Measurements from ENCODE around the gene BCL6.
A peak's percentile ranks its signal among the peaks of the same experiment; 100 is the strongest.

BCL6 gene

GRCh38 chr3:187736418-187736871, 8.8 kb downstream of the BCL6 start:
- Histone ChIP-seq H3K4me1 (ENCODE audit: control insufficient read depth, insufficient read depth, low read length) (peaks cover 49% of the 10 kb centered on the region), H3K36me3 (ENCODE audit: control insufficient read depth, insufficient read depth, low read length, severe bottlenecking) (peaks cover 33% of the 10 kb centered on the region), H3K9ac (ENCODE audit: low read length) (peak overlapping the region; percentile 98), H3K4me3 (ENCODE audit: low read length) (peak overlapping the region; percentile 90), H3K27me3 (replicated peaks; ENCODE audit: control insufficient read depth, insufficient read depth, low read length) (no peaks in the 10 kb centered on the region), H3K9me3 (ENCODE audit: control insufficient read depth, low read length) (no peaks in the 10 kb centered on the region)
- DNase-seq (ENCODE audit: low read depth): peak; percentile 73

- H3K36me3 ChIP-seq (ENCODE audit: control insufficient read depth, insufficient read depth, low read length, severe bottlenecking): peaks cover 39% of the 10 kb centered on the region
- H3K4me1 ChIP-seq (ENCODE audit: control insufficient read depth, insufficient read depth, low read length): peaks cover 45% of the 10 kb centered on the region
- H3K4me3 ChIP-seq (ENCODE audit: low read length): peak overlapping the region; percentile 90
- peak; percentile 33 for DNase-seq (ENCODE audit: low read depth)
- H3K27me3 ChIP-seq (replicated peaks; ENCODE audit: control insufficient read depth, insufficient read depth, low read length): no peaks in the 10 kb centered on the region
- no peaks in the 10 kb centered on the region for H3K9me3 ChIP-seq (ENCODE audit: control insufficient read depth, low read length)
- H3K9ac ChIP-seq (ENCODE audit: low read length): peak overlapping the region; percentile 98
Measured at GRCh38 chr3:187735837-187736236, 9.4 kb downstream of the BCL6 start.

DNA sequence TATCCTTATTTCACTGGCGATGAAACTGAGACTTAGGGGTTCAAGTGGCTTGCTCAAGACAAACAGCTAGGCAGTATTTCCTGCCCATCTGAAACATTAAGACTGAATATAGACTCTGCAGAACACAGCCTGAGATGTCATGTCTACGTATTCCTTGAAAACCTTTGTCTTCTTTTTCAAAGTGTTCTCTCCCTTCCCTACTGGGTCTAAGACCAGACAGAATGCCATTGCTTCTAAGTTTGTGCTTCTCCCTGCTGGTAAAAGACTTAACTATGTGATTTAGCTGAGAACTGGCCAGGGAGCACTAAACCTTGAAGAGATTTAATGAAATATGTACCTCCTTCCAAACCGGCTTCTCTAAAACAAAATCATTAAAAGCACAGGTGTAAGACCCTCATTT, 9.9 kb downstream of the BCL6 start:
- H3K36me3 ChIP-seq (ENCODE audit: control insufficient read depth, insufficient read depth, low read length, severe bottlenecking): peaks cover 43% of the 10 kb centered on the region
- H3K9me3 ChIP-seq (ENCODE audit: control insufficient read depth, low read length): no peaks in the 10 kb centered on the region
- H3K4me1 ChIP-seq (ENCODE audit: control insufficient read depth, insufficient read depth, low read length): peaks cover 41% of the 10 kb centered on the region
- H3K9ac ChIP-seq (ENCODE audit: low read length): peak overlapping the region; percentile 98
- H3K27me3 ChIP-seq (replicated peaks; ENCODE audit: control insufficient read depth, insufficient read depth, low read length): no peaks in the 10 kb centered on the region
- DNase-seq (ENCODE audit: low read depth): no peak
- peak overlapping the region; percentile 90 for H3K4me3 ChIP-seq (ENCODE audit: low read length)

GRCh38 chr3:187734841-187735240, 10.4 kb downstream of the BCL6 start:
- peak overlapping the region; percentile 90 for H3K4me3 ChIP-seq (ENCODE audit: low read length)
- no peak for DNase-seq (ENCODE audit: low read depth)
- no peaks in the 10 kb centered on the region for H3K9me3 ChIP-seq (ENCODE audit: control insufficient read depth, low read length)
- peak overlapping the region; percentile 98 for H3K9ac ChIP-seq (ENCODE audit: low read length)
- H3K4me1 ChIP-seq (ENCODE audit: control insufficient read depth, insufficient read depth, low read length): peaks cover 36% of the 10 kb centered on the region
- H3K27me3 ChIP-seq (replicated peaks; ENCODE audit: control insufficient read depth, insufficient read depth, low read length): no peaks in the 10 kb centered on the region
- peaks cover 49% of the 10 kb centered on the region for H3K36me3 ChIP-seq (ENCODE audit: control insufficient read depth, insufficient read depth, low read length, severe bottlenecking)

DNA sequence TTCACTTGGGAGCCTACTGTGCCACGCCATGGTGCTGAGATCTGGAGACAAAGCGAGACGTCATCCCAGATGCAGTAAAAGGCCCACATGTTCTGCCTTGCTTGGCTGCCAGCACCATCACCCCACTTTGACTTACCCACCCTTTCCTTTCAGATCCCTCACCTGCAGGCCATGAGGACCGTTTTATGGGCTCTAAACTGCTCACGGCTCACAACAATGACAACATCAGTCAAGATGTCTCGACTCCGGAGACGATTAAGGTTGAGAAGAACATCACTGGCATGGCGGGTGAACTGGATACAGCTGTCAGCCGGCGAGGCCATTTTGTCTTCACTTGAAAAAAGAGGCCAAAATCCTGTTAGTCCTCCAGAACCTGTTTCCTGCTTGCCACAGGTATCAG, 11.9 kb downstream of the BCL6 start:
- no peaks in the 10 kb centered on the region for H3K9me3 ChIP-seq (ENCODE audit: control insufficient read depth, low read length)
- no peak overlapping the region for H3K9ac ChIP-seq (ENCODE audit: low read length)
- H3K4me3 ChIP-seq (ENCODE audit: low read length): no peak overlapping the region
- DNase-seq (ENCODE audit: low read depth): no peak
- H3K4me1 ChIP-seq (ENCODE audit: control insufficient read depth, insufficient read depth, low read length): peaks cover 36% of the 10 kb centered on the region
- peaks cover 63% of the 10 kb centered on the region for H3K36me3 ChIP-seq (ENCODE audit: control insufficient read depth, insufficient read depth, low read length, severe bottlenecking)
- H3K27me3 ChIP-seq (replicated peaks; ENCODE audit: control insufficient read depth, insufficient read depth, low read length): no peaks in the 10 kb centered on the region

DNA sequence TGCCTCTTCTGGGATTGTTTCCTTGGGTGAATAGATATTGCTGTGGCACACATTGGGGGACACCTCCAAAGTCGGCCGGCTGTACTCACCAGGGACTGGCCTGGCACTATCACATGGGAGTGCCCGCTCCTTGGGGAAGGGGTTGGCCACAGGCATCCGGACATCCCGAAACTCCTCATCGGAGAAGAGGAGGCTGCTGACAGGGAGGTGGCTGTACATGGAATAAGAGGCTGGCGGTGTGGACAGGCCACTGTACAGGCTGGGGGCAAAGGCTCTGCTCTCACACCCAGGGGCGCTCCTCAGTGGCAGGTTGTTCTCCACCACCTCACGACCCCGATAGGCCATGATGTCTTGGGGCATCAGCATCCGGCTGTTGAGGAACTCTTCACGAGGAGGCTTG, 15.7 kb downstream of the BCL6 start:
- H3K4me1 ChIP-seq (ENCODE audit: control insufficient read depth, insufficient read depth, low read length): peaks cover 13% of the 10 kb centered on the region
- H3K9me3 ChIP-seq (ENCODE audit: control insufficient read depth, low read length): no peaks in the 10 kb centered on the region
- H3K9ac ChIP-seq (ENCODE audit: low read length): no peak overlapping the region
- no peaks in the 10 kb centered on the region for H3K27me3 ChIP-seq (replicated peaks; ENCODE audit: control insufficient read depth, insufficient read depth, low read length)
- DNase-seq (ENCODE audit: low read depth): no peak
- H3K36me3 ChIP-seq (ENCODE audit: control insufficient read depth, insufficient read depth, low read length, severe bottlenecking): peaks cover 99% of the 10 kb centered on the region
- no peak overlapping the region for H3K4me3 ChIP-seq (ENCODE audit: low read length)

- H3K27me3 ChIP-seq (replicated peaks; ENCODE audit: control insufficient read depth, insufficient read depth, low read length): no peaks in the 10 kb centered on the region
- DNase-seq (ENCODE audit: low read depth): no peak
- no peak overlapping the region for H3K9ac ChIP-seq (ENCODE audit: low read length)
- peaks cover 10% of the 10 kb centered on the region for H3K4me1 ChIP-seq (ENCODE audit: control insufficient read depth, insufficient read depth, low read length)
- no peaks in the 10 kb centered on the region for H3K9me3 ChIP-seq (ENCODE audit: control insufficient read depth, low read length)
- no peak overlapping the region for H3K4me3 ChIP-seq (ENCODE audit: low read length)
- H3K36me3 ChIP-seq (ENCODE audit: control insufficient read depth, insufficient read depth, low read length, severe bottlenecking): peaks cover 99% of the 10 kb centered on the region
Measured at GRCh38 chr3:187728940-187729583, 16.2 kb downstream of the BCL6 start.

DNA sequence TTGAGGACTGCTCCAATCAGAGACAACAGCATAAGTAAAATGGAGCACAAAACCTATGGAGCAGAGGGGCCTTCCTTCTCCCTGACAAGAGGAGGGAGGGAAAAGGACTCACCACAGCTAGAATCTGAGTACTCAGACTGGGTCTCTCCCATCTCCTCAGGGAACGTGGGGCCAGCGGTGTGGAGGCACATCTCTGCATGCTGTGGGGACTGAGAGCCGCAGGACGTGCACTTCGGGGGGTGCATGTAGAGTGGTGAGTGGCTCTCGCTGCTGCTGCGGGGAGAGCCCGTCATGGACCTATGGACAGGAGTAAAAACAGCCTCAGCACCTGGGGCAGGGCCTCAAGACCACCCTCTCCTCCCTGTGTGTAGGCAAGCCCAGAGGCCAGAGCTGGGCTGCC, 17.0 kb downstream of the BCL6 start:
- no peaks in the 10 kb centered on the region for H3K9me3 ChIP-seq (ENCODE audit: control insufficient read depth, low read length)
- no peak overlapping the region for H3K9ac ChIP-seq (ENCODE audit: low read length)
- H3K36me3 ChIP-seq (ENCODE audit: control insufficient read depth, insufficient read depth, low read length, severe bottlenecking): peaks cover 100% of the 10 kb centered on the region
- no peaks in the 10 kb centered on the region for H3K27me3 ChIP-seq (replicated peaks; ENCODE audit: control insufficient read depth, insufficient read depth, low read length)
- H3K4me3 ChIP-seq (ENCODE audit: low read length): no peak overlapping the region
- peaks cover 10% of the 10 kb centered on the region for H3K4me1 ChIP-seq (ENCODE audit: control insufficient read depth, insufficient read depth, low read length)
- no peak for DNase-seq (ENCODE audit: low read depth)

DNA sequence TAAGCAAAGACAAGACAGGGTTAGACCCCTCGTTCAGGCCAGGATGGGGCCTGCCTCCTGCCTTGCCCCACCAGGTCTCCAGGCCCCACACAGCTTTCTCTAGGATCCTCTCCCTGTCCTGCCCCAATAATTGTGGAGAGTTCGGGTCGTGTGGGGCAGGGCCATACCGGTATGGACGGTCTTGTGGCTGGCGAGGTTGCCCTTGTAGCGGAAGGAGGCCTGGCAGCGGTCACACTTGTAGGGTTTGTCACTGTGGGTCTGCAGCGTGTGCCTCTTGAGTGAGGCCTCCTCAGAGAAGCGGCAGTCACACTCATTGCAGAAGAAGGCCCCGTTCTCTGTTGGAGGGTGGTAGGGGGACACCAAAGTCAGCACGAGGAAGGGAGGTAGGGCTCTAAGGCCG, 18.7 kb downstream of the BCL6 start:
- H3K36me3 ChIP-seq (ENCODE audit: control insufficient read depth, insufficient read depth, low read length, severe bottlenecking): peaks cover 99% of the 10 kb centered on the region
- peaks cover 10% of the 10 kb centered on the region for H3K4me1 ChIP-seq (ENCODE audit: control insufficient read depth, insufficient read depth, low read length)

DNA sequence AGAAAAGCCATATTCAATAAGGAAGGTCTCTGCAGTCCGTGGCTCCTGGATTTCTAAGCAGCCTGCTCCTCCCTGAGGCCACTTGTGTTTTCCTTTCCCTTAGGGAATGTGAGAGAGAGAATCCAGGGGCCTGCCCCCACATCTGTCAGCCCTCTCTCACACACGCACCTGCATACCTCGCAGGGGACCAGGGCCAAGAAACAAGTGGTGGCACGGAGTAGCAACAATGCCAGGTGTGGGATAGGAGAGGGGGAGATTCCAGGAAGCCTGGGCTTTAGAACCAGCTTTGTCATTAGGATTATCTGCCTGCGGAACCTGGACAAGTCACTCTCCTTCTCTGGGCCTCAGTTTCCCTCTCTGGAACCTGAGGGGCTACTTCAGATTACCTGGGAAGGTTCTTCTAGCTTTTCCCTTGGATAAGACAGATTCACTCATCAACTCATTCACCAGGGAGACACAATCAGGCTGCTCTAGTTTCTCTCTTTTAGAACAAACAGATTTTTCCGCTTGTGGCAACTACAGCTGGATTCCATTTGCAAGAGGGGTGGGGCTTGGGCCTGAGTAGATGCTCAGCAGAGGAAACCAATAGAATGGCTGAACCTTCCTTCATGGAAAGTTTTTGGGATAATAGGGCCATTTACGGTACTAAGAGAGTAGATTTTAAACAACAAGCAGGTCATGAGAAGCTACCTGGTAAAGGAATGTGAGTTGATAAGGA, 19.5 kb downstream of the BCL6 start:
- no peaks in the 10 kb centered on the region for H3K27me3 ChIP-seq (replicated peaks; ENCODE audit: control insufficient read depth, insufficient read depth, low read length)
- peak; percentile 40 for DNase-seq (ENCODE audit: low read depth)
- peaks cover 10% of the 10 kb centered on the region for H3K4me1 ChIP-seq (ENCODE audit: control insufficient read depth, insufficient read depth, low read length)
- no peaks in the 10 kb centered on the region for H3K9me3 ChIP-seq (ENCODE audit: control insufficient read depth, low read length)
- no peak overlapping the region for H3K9ac ChIP-seq (ENCODE audit: low read length)
- peaks cover 99% of the 10 kb centered on the region for H3K36me3 ChIP-seq (ENCODE audit: control insufficient read depth, insufficient read depth, low read length, severe bottlenecking)
- H3K4me3 ChIP-seq (ENCODE audit: low read length): no peak overlapping the region

More for the DNA sequence above, 18.7 kb downstream of the BCL6 start:
- H3K27me3 ChIP-seq (replicated peaks; ENCODE audit: control insufficient read depth, insufficient read depth, low read length): no peaks in the 10 kb centered on the region
- H3K9ac ChIP-seq (ENCODE audit: low read length): no peak overlapping the region
- DNase-seq (ENCODE audit: low read depth): no peak
- no peak overlapping the region for H3K4me3 ChIP-seq (ENCODE audit: low read length)
- H3K9me3 ChIP-seq (ENCODE audit: control insufficient read depth, low read length): no peaks in the 10 kb centered on the region

- DNase-seq (ENCODE audit: low read depth): no peak
- no peak overlapping the region for H3K4me3 ChIP-seq (ENCODE audit: low read length)
- H3K36me3 ChIP-seq (ENCODE audit: control insufficient read depth, insufficient read depth, low read length, severe bottlenecking): peaks cover 99% of the 10 kb centered on the region
- H3K9me3 ChIP-seq (ENCODE audit: control insufficient read depth, low read length): no peaks in the 10 kb centered on the region
- H3K27me3 ChIP-seq (replicated peaks; ENCODE audit: control insufficient read depth, insufficient read depth, low read length): no peaks in the 10 kb centered on the region
- H3K9ac ChIP-seq (ENCODE audit: low read length): no peak overlapping the region
- H3K4me1 ChIP-seq (ENCODE audit: control insufficient read depth, insufficient read depth, low read length): peaks cover 11% of the 10 kb centered on the region
Measured at GRCh38 chr3:187725224-187725623, 20.0 kb downstream of the BCL6 start.

Data from adipocyte (in vitro differentiated cells).